HG03097 (cell line): ENCODE measurements around the gene IL17RD.

ENCODE experiments used
- ATAC-seq: cut with Tn5 transposase; IDR thresholded peaks from one replicate; pipeline ENCODE4 v1.9.1; 2021; ENCODE audit not compliant: unreplicated experiment, low FRiP score

IL17RD gene

DNA sequence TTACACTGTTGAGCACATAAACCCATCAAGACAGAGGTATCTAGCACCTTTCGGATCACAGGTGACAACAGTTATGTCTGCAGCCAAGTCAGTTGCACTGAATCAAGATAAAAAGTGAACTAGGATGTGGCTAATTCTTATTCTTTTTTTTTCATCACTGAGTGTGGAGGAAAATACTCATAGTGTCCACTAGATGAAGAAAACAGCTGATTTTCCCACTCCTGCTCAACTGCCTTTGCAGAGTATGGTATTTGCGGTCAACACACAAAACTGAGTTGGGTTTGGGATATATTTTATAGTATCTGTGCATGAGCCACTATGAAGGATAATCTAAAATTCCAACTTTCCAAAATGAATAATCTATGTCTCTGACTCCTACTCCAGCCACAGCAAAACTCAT lies 32.5 kb downstream of the IL17RD start:
- ATAC-seq: no peak

GRCh38 chr3:57131210-57131588 lies 34.0 kb downstream of the IL17RD start:
- ATAC-seq: no peak

- no peak for ATAC-seq
These were observed 34.5 kb downstream of the IL17RD start for GRCh38 chr3:57130571-57131209.

DNA sequence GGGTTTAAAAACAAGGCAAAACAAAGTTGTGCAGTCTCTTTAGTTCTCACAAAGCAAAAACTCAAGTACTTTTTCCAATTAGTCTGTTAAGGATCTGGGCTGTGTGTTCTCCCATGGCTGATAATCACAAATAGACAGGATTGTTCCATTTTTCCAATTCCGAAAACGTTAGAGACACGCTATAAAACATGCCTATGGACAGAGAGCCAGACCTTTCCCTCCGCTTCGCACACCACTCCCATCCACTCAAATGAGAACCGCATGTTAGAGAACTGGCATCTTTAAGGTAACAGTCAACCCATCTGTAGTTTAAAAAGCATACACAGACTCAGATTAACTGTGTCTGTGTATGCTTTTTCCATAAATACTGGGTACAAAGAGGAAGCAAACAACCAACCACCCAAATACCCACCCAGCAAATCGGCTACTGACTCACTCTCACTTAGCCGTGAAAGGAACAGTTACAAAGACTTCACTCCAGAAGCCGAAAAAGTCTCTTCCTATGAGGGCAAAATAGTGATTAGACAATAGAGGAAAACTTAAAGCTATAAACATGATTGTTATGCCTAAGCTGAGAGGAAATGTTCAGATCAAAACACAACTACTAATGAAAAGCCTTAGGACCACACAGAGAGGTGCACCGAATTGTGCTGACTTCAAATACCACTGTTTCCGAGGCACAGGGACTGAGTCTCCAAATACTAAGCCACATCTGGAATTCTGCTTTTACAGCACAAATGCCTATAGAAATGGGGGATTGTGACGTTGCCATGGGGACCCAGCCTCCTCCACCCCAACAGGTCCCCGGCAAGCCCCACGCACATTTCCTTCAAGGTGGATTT lies 36.1 kb downstream of the IL17RD start:
- no peak for ATAC-seq

DNA sequence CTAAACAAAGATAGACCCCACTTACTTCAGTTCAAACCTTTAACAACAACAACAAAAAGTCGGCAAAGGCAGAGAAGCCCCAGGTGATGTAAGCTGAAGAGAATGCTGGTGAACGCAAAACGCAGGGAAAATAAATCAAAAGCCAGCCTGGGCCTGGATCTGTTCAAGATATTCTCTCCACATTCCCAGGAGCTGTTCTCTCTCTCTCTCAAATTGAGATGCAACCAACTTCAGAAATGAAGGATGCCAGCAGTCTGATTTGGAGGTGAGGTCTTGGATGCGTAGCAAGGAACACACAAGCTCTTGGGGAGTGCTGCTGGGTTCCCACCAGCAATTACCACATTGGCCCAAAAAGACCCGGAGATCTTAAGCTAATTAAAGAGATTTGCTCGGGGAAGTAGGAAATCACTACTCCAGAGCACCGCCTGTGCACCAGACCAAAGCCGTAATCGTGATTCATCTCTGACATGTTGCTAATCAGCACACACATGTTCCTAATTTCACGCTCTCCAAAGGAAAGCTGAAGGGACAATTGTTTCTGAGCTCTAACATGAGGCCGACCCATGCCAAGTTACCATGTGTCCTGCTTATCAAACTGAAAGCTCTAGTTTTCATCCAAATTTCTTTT lies 37.1 kb downstream of the IL17RD start:
- no peak for ATAC-seq

- no peak for ATAC-seq
These were observed 38.9 kb downstream of the IL17RD start for GRCh38 chr3:57126244-57126643.

DNA sequence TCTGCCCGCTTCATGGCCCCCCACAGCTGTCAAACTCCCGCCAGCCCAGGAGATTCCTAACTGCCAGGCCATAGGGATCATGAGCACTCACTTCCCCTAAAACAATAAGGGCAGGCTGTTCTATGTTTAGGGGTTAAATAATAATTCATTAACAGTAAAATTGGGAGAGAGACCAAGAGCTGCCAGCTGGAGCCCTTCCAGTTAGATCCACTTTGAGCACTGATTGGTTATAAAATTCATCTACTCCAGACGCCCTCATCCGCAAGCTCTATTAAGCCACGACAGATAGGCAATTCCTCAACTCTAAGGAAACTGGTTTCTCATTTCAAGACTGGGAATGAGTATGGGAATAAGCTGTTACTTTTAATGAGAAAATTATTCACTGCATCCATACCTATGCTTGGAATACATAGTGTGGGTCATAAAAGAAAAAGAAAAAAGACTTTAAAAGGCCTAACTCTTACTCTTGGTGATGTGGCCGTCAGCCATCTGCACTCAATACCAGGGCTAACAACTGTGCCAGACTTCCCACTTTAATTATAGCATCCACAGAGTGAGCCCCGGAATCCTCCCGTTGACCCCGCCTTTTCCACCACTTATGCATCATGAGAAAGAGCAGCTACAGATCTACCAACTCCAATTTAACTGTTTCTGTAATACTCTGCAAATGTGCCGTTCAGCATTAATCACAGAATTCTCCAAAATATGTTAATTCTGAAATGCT lies 44.5 kb downstream of the IL17RD start:
- no peak for ATAC-seq

DNA sequence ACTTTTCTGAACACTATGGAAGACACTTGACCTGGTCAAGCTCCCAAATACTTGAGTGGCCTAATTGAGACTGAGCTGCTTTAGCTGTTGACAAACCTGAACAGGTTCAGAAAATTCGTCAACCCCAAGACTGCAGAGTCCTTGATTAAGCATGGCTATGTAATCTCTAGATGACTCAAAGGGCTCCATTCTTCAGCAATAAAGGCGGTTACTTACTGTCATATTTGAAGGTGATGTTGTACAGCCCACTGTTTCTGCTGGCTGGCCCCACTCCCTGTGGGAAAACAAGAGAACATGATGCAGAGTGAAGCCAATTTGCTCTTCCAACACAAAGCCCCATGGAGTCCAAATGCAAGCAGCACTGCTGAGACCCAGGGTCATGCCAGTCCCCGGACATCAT lies 45.1 kb downstream of the IL17RD start:
- ATAC-seq: no peak

DNA sequence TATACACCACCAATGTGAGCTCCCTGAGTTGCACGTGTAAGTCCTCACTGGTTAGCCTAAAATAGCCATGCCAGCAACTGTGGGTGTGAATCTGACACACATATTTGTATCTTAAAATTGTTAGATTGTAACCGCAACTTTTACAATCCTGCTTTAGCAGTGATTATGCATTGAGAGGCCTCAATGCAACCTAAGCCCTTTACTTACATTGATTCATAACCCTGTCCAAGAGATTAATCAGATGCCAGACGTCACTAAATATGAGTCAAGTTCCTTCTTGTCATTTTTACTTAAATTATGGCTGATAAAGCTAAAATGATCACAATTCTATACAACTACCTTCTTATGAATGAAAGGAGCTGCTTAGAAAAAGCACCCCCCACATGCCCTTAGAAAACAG lies 46.9 kb downstream of the IL17RD start:
- ATAC-seq: no peak

DNA sequence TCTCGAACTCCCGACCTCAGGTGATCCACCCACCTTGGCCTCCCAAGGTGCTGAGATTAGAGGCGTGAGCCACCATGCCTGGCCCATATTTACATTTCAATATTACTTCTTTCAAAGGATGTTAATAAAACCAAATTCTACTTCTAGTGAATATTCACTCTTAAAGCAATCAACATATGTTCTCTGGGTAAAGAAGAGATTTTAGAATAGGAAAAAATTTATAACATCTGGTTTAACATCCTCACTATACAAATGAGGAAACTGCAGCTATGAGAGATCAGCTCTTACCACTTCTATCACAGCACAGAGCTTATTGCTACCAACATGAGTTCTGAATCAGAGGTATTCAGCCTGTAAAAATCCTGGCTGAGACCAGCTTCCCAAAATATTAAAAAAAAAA lies 48.7 kb downstream of the IL17RD start:
- no peak for ATAC-seq

- no peak for ATAC-seq
These were observed 52.9 kb downstream of the IL17RD start for GRCh38 chr3:57112206-57112605.

GRCh38 chr3:57110798-57111197 lies 54.4 kb downstream of the IL17RD start:
- no peak for ATAC-seq

- ATAC-seq: no peak
These were observed 54.9 kb downstream of the IL17RD start for GRCh38 chr3:57110214-57110613.

DNA sequence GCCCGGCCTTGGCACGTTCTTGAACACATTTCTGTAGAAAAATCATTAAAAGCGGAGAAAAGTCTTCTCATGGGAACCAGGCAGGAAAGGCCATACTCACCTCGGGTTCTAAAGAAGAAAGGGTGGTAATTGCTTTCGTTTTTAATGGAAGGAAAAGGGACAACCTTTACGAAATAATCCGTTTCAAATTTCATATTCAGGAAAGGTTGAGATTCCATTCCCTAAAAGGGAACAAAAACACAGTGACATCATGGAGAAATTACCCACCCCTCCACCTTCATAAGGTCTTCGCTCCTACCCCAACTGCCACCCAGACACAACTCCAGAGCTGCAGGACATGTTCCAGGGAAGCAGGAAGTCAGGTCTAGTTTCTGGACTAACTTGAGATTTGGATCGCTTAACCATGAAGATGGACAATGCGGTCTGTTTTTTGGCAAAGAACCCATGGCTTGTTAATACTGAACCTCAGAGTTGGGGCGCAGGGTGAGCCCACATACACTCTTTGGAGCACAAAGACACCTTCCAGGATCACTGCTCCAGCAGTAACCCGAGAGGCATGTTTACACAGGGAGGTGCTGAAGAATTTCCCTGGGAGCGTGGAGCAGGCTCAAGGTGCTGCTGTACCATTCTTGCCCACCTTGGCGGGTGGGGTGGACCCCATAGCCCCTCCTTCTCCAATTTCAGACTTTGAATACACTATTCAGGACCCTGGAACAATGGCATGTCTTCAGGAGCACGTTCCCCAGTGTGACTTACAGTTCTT lies 55.5 kb downstream of the IL17RD start:
- no peak for ATAC-seq

DNA sequence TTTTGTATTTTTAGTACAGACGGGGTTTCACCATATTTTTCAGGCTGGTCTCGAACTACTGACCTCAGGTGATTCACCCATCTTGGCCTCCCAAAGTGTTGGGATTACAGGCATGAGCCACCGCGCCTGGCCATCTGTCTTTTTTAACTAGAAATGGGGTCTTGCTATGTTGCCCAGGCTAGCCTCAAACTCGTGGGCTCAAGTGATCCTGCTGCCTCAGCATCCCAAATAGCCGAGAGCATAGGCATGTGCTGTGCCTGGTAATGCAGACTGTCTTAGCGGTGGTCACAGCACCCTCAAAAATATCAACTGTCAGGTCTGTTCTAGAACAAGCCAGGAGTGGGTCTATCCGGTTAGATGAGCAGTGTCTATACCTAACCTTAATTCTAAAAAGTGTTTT lies 56.5 kb downstream of the IL17RD start:
- ATAC-seq: no peak

GRCh38 chr3:57105585-57105984 lies 59.6 kb downstream of the IL17RD start:
- no peak for ATAC-seq

- ATAC-seq: no peak
These were observed 65.0 kb downstream of the IL17RD start for GRCh38 chr3:57100046-57100695.

- no peak for ATAC-seq
These were observed 66.5 kb downstream of the IL17RD start for GRCh38 chr3:57098418-57099310.

DNA sequence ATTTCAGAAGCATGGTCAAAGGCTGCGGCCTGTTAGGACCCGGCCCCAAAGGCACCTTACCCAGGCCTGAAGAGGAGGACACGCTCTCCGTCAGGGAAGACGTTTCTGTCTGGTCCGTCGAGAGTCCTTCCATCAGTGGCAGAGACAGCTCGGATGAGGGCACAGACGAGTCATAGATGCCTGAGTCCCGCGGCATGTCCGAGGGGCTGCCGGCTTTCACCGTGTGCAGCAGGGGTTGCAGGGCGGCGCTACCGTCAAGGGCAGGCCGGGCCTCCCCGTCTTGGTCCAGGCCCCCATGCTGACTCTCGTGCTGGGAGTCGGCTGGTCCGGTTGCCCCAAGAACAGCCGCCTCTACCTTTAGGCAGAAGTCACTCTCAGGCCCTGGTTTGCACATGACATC lies 67.6 kb downstream of the IL17RD start:
- ATAC-seq: no peak
